RWPE2 (cell line): ENCODE results near the gene TNS3.

Experiments used
- ATAC-seq: fragments of 200-7000 bp; cut with Tn5 transposase; 3 replicates; pipeline ENCODE4 v1.9.1; 2021; ENCODE audit warnings: low read depth
- DNase-seq: peaks from one replicate; pipeline ENCODE4 v3.0.0-alpha.2; 2020; ENCODE audit warnings: low spot score
- H3K27ac ChIP-seq: fragments of 450-650 bp; 2 replicates; pipeline ENCODE4 v1.5.1; 2017; ENCODE audit warnings: mild to moderate bottlenecking; ENCODE audit not compliant: poor library complexity, severe bottlenecking
- H3K27me3 ChIP-seq: fragments of 250-450 bp; sonication (Bioruptor Pico); 2 replicates; pipeline ENCODE4 v1.5.1; 2021; ENCODE audit warnings: mild to moderate bottlenecking, moderate library complexity; ENCODE audit not compliant: insufficient read depth, poor library complexity, severe bottlenecking
- H3K36me3 ChIP-seq: fragments of 250-450 bp; sonication (Bioruptor Pico); 2 replicates; pipeline ENCODE4 v1.5.1; 2020; ENCODE audit warnings: low read depth, mild to moderate bottlenecking, moderate library complexity
- H3K4me1 ChIP-seq: fragments of 250-450 bp; sonication (Bioruptor Pico); 2 replicates; pipeline ENCODE4 v1.5.1; 2021; ENCODE audit warnings: mild to moderate bottlenecking, moderate library complexity; ENCODE audit not compliant: insufficient read depth, poor library complexity, severe bottlenecking
- H3K4me3 ChIP-seq: fragments of 250-450 bp; sonication (Bioruptor Pico); 2 replicates; pipeline ENCODE4 v1.5.1; 2021; ENCODE audit warnings: mild to moderate bottlenecking, moderate library complexity; ENCODE audit not compliant: severe bottlenecking
- H3K9me3 ChIP-seq: fragments of 250-450 bp; sonication (Bioruptor Pico); 2 replicates; pipeline ENCODE4 v1.5.1; 2021; ENCODE audit warnings: mild to moderate bottlenecking, moderate library complexity; ENCODE audit not compliant: severe bottlenecking
- CTCF ChIP-seq: fragments of 450-650 bp; IDR thresholded peaks from one replicate; pipeline ENCODE4 v1.5.1; 2017; ENCODE audit warnings: mild to moderate bottlenecking, moderate library complexity; ENCODE audit not compliant: poor library complexity, severe bottlenecking

The TNS3 gene

GRCh38 chr7:47347816-47348385 is 234.0 kb downstream of the TNS3 start:
- H3K4me1 ChIP-seq: no peaks in the 10 kb centered on the region
- H3K36me3 ChIP-seq: peaks cover 17% of the 10 kb centered on the region
- DNase-seq (no peak), ATAC-seq (no peak)
- no peak overlapping the region for H3K27ac ChIP-seq
- no peak overlapping the region for H3K4me3 ChIP-seq
- H3K9me3 ChIP-seq: no peaks in the 10 kb centered on the region
- H3K27me3 ChIP-seq: no peaks in the 10 kb centered on the region
- TF ChIP-seq CTCF: no peak

- H3K36me3 ChIP-seq: peaks cover 21% of the 10 kb centered on the region
- no peak for TF ChIP-seq CTCF
- H3K4me1 ChIP-seq: no peaks in the 10 kb centered on the region
- no peak overlapping the region for H3K27ac ChIP-seq
- H3K27me3 ChIP-seq: no peaks in the 10 kb centered on the region
- no peaks in the 10 kb centered on the region for H3K9me3 ChIP-seq
- ATAC-seq: no peak
- DNase-seq: no peak
- no peak overlapping the region for H3K4me3 ChIP-seq
Observed at GRCh38 chr7:47347346-47347745, 234.6 kb downstream of the TNS3 start.

- Histone ChIP-seq H3K9me3 (no peaks in the 10 kb centered on the region), H3K27me3 (no peaks in the 10 kb centered on the region), H3K4me1 (no peaks in the 10 kb centered on the region), H3K27ac (no peak overlapping the region), H3K4me3 (no peak overlapping the region), H3K36me3 (peaks cover 23% of the 10 kb centered on the region)
- TF ChIP-seq CTCF: no peak
- ATAC-seq (no peak), DNase-seq (no peak)
Observed at GRCh38 chr7:47346377-47346914, 235.5 kb downstream of the TNS3 start.

GRCh38 chr7:47345857-47346298 is 236.0 kb downstream of the TNS3 start:
- H3K27me3 ChIP-seq: no peaks in the 10 kb centered on the region
- H3K36me3 ChIP-seq: peaks cover 23% of the 10 kb centered on the region
- no peak overlapping the region for H3K27ac ChIP-seq
- H3K4me1 ChIP-seq: no peaks in the 10 kb centered on the region
- no peak overlapping the region for H3K4me3 ChIP-seq
- ATAC-seq (no peak), DNase-seq (no peak)
- no peak for TF ChIP-seq CTCF
- no peaks in the 10 kb centered on the region for H3K9me3 ChIP-seq
